Measurements from ENCODE around the gene CYTH3. TPM values are rescaled to one million over a fixed set of nuclear protein-coding genes. Genes with fewer than 3 reads are reported as not detected.
A peak's percentile ranks its signal among the peaks of the same experiment; 100 is the strongest.
"Not testable (repeated sequence)": the region's sequence is repeated elsewhere in the genome, so short reads cannot be mapped to it uniquely, and the experiment has no call there.

The CYTH3 gene
- total RNA-seq, 1 donor = 89.4 TPM

GRCh38 chr7:6294839-6295238, 22.4 kb upstream of the CYTH3 start:
- Histone ChIP-seq H4K20me1 (ENCODE audit: insufficient read depth, low read length) (no peaks in the 10 kb centered on the region), H3K27me3 (ENCODE audit: insufficient read depth, low read length) (no peaks in the 10 kb centered on the region), H3K4me1 (ENCODE audit: insufficient read depth, low read length) (peaks cover 6% of the 10 kb centered on the region), H3K27ac (ENCODE audit: low read depth, low read length) (no peak overlapping the region), H3K9me3 (ENCODE audit: low read depth, low read length) (no peaks in the 10 kb centered on the region), H3K79me2 (ENCODE audit: insufficient read depth, low read length) (no peaks in the 10 kb centered on the region), H3K4me2 (ENCODE audit: insufficient read depth, low read length) (no peak overlapping the region), H3K4me3 (ENCODE audit: insufficient read depth, low read length) (no peak overlapping the region), H2AFZ (ENCODE audit: low read length) (peak overlapping the region; percentile 77), H3K36me3 (ENCODE audit: insufficient read depth, low read length) (no peaks in the 10 kb centered on the region)
- TF ChIP-seq CTCF (IDR thresholded peaks at IDR 0.05; ENCODE audit: extremely low read depth, low read depth, low read length) = no peak
- no peak for DNase-seq (ENCODE audit: insufficient read length, low spot score, missing footprints)

- H3K36me3 ChIP-seq (ENCODE audit: insufficient read depth, low read length) = no peaks in the 10 kb centered on the region
- TF ChIP-seq CTCF (IDR thresholded peaks at IDR 0.05; ENCODE audit: extremely low read depth, low read depth, low read length) = no peak
Observed at GRCh38 chr7:6293202-6293601, 20.8 kb upstream of the CYTH3 start.

GRCh38 chr7:6291941-6292340, 19.5 kb upstream of the CYTH3 start:
- H3K9me3 ChIP-seq (ENCODE audit: low read depth, low read length); H3K4me2 ChIP-seq (ENCODE audit: insufficient read depth, low read length); DNase-seq (ENCODE audit: insufficient read length, low spot score, missing footprints); H2AFZ ChIP-seq (ENCODE audit: low read length); H4K20me1 ChIP-seq (ENCODE audit: insufficient read depth, low read length); H3K79me2 ChIP-seq (ENCODE audit: insufficient read depth, low read length); H3K27ac ChIP-seq (ENCODE audit: low read depth, low read length); H3K4me3 ChIP-seq (ENCODE audit: insufficient read depth, low read length); H3K4me1 ChIP-seq (ENCODE audit: insufficient read depth, low read length); H3K27me3 ChIP-seq (ENCODE audit: insufficient read depth, low read length); H3K36me3 ChIP-seq (ENCODE audit: insufficient read depth, low read length): not testable (repeated sequence)

More at GRCh38 chr7:6293202-6293601, 20.8 kb upstream of the CYTH3 start:
- no peak for DNase-seq (ENCODE audit: insufficient read length, low spot score, missing footprints)
- Histone ChIP-seq H3K4me2 (ENCODE audit: insufficient read depth, low read length) (no peak overlapping the region), H3K4me1 (ENCODE audit: insufficient read depth, low read length) (peaks cover 6% of the 10 kb centered on the region), H3K9me3 (ENCODE audit: low read depth, low read length) (no peaks in the 10 kb centered on the region), H3K27ac (ENCODE audit: low read depth, low read length) (no peak overlapping the region), H4K20me1 (ENCODE audit: insufficient read depth, low read length) (no peaks in the 10 kb centered on the region), H3K79me2 (ENCODE audit: insufficient read depth, low read length) (no peaks in the 10 kb centered on the region), H3K4me3 (ENCODE audit: insufficient read depth, low read length) (no peak overlapping the region), H3K27me3 (ENCODE audit: insufficient read depth, low read length) (no peaks in the 10 kb centered on the region), H2AFZ (ENCODE audit: low read length) (no peak overlapping the region)

GRCh38 chr7:6291531-6291930, 19.1 kb upstream of the CYTH3 start:
- no peaks in the 10 kb centered on the region for H4K20me1 ChIP-seq (ENCODE audit: insufficient read depth, low read length)
- H3K4me3 ChIP-seq (ENCODE audit: insufficient read depth, low read length) = no peak overlapping the region
- H3K27me3 ChIP-seq (ENCODE audit: insufficient read depth, low read length) = no peaks in the 10 kb centered on the region
- H3K27ac ChIP-seq (ENCODE audit: low read depth, low read length) = no peak overlapping the region
- no peaks in the 10 kb centered on the region for H3K9me3 ChIP-seq (ENCODE audit: low read depth, low read length)
- no peaks in the 10 kb centered on the region for H3K79me2 ChIP-seq (ENCODE audit: insufficient read depth, low read length)
- no peak overlapping the region for H2AFZ ChIP-seq (ENCODE audit: low read length)
- no peaks in the 10 kb centered on the region for H3K36me3 ChIP-seq (ENCODE audit: insufficient read depth, low read length)
- peaks cover 6% of the 10 kb centered on the region for H3K4me1 ChIP-seq (ENCODE audit: insufficient read depth, low read length)
- no peak for DNase-seq (ENCODE audit: insufficient read length, low spot score, missing footprints)
- no peak for TF ChIP-seq CTCF (IDR thresholded peaks at IDR 0.05; ENCODE audit: extremely low read depth, low read depth, low read length)
- H3K4me2 ChIP-seq (ENCODE audit: insufficient read depth, low read length) = no peak overlapping the region

Measured in osteoblast (primary cell).